Loucy (cell line): Measurements from ENCODE around the gene ANTXRL.

ENCODE experiments used
- H2AFZ ChIP-seq: fragments of 200-600 bp; sonication (generic); 2 replicates; pipeline ENCODE4 v1.6.0; 2016; ENCODE audit warnings: antibody characterized with exemption, mild to moderate bottlenecking, low read length, moderate library complexity
- H3F3A ChIP-seq: fragments of 200-600 bp; 2 replicates; pipeline ENCODE4 v1.6.0; 2016; ENCODE audit warnings: antibody characterized with exemption, low read depth, mild to moderate bottlenecking
- H3K27me3 ChIP-seq: fragments of 200-600 bp; sonication (generic); 2 replicates; pipeline ENCODE4 v1.6.1; 2014; ENCODE audit warnings: low read length, mild to moderate bottlenecking; ENCODE audit not compliant: insufficient read depth, poor library complexity, severe bottlenecking
- H3K36me3 ChIP-seq: fragments of 200-600 bp; sonication (generic); 2 replicates; pipeline ENCODE4 v1.6.1; 2016; ENCODE audit warnings: low read length; ENCODE audit not compliant: insufficient read depth
- H3K4me1 ChIP-seq: fragments of 200-600 bp; sonication (generic); 2 replicates; pipeline ENCODE4 v1.5.1; 2014; ENCODE audit warnings: low read length, mild to moderate bottlenecking; ENCODE audit not compliant: insufficient read depth, poor library complexity, severe bottlenecking
- H3K4me2 ChIP-seq: fragments of 200-600 bp; sonication (generic); 2 replicates; pipeline ENCODE4 v1.6.0; 2014; ENCODE audit warnings: antibody characterized with exemption, low read length, low read depth, mild to moderate bottlenecking; ENCODE audit not compliant: poor library complexity, severe bottlenecking
- H3K4me3 ChIP-seq: fragments of 200-600 bp; sonication (generic); 2 replicates; pipeline ENCODE4 v1.5.1; 2014; ENCODE audit warnings: low read length, mild to moderate bottlenecking, mixed read lengths; ENCODE audit not compliant: poor library complexity, severe bottlenecking
- H3K79me2 ChIP-seq: fragments of 200-600 bp; sonication (generic); 2 replicates; pipeline ENCODE4 v1.6.1; 2014; ENCODE audit warnings: low read length; ENCODE audit not compliant: insufficient read depth
- H3K9ac ChIP-seq: fragments of 200-600 bp; sonication (generic); 2 replicates; pipeline ENCODE4 v1.6.0; 2014; ENCODE audit warnings: mild to moderate bottlenecking, low read depth, low read length, moderate library complexity; ENCODE audit not compliant: poor library complexity, severe bottlenecking
- H3K9me2 ChIP-seq: fragments of 200-600 bp; sonication (generic); replicated peaks from 2 replicates; pipeline ENCODE4 v1.6.1; 2016; ENCODE audit warnings: low read depth, low read length, mixed read lengths
- H3K9me3 ChIP-seq: fragments of 200-600 bp; sonication (generic); 2 replicates; pipeline ENCODE4 v1.6.1; 2014; ENCODE audit warnings: mild to moderate bottlenecking, antibody characterized with exemption, low read length, low read depth; ENCODE audit not compliant: insufficient read depth
- H4K20me1 ChIP-seq: fragments of 200-600 bp; sonication (generic); 2 replicates; pipeline ENCODE4 v1.6.0; 2014; ENCODE audit warnings: antibody characterized with exemption, low read length, mild to moderate bottlenecking; ENCODE audit not compliant: insufficient read depth, poor library complexity, severe bottlenecking
- EZH2phosphoT487 ChIP-seq: fragments of 200-600 bp; IDR thresholded peaks from 2 replicates; pipeline ENCODE4 v1.6.1; 2018; ENCODE audit warnings: antibody characterized with exemption, mild to moderate bottlenecking, moderate library complexity, borderline replicate concordance
- TF ChIP-seq, protein P1 (sequence below): fragments of 200-600 bp; sonication (generic); conservative IDR thresholded peaks from 2 replicates; pipeline ENCODE4 v1.5.1; 2014; ENCODE audit warnings: mild to moderate bottlenecking, antibody characterized with exemption, low read length

Gene ANTXRL

DNA sequence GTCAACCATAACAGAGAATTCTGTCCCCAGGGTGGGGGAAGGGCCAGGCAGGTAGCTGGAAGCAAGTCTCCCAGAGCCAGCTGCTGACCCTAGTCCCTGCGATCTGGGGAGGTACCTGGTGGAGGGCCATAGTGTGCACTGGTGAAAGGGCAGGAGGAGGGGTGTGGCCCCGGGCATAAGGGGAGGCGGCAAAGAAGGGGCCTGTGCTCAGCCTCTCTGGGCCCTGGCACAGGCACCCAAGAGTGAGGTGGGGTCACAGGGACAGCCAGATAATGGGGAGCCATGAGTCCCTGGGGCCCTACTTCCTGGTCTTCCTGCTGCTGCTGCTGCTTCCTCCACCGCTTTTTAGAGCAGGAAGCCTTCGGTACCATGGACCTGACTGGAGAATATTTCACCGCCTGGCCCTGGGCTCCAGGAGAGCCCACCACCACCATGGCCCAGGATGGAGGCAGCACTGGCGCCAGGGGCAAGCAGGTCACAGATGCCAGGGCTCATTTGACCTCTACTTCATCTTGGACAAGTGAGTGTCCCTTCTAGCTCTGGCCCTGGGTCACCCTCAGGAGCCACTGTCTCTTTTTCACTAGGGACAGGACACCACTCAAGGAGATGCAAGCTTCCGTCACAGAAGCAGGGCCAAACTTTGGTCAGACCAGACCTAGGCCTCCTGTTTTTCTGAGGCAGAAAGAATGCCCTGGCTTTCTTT is at the start of gene ANTXRL:
ANTXRL (plus strand) TSS at position 7 of the 703 bp plus-strand sequence; CDS start at position 273, 266 bp downstream.
- Histone ChIP-seq H3K4me3 (no peak within 1 kb of the TSS), H2AFZ (peak within 1 kb of the TSS; percentile 31; the same call in 1 of the 2 replicates), H3K9ac (no peak within 1 kb of the TSS), H3K9me2 (no peaks in the 10 kb centered on the region), H3F3A (no peaks in the 10 kb centered on the region), H4K20me1 (no peaks in the 10 kb centered on the region), H3K79me2 (no peaks in the 10 kb centered on the region; the same call in 1 of the 2 replicates), H3K36me3 (no peaks in the 10 kb centered on the region), H3K9me3 (no peaks in the 10 kb centered on the region), H3K4me1 (peaks cover 19% of the 10 kb centered on the region), H3K27me3 (no peaks in the 10 kb centered on the region), H3K4me2 (peak within 1 kb of the TSS; percentile 89)
- TF ChIP-seq EZH2phosphoT487, result no peak
- TF ChIP-seq, protein P1, sequence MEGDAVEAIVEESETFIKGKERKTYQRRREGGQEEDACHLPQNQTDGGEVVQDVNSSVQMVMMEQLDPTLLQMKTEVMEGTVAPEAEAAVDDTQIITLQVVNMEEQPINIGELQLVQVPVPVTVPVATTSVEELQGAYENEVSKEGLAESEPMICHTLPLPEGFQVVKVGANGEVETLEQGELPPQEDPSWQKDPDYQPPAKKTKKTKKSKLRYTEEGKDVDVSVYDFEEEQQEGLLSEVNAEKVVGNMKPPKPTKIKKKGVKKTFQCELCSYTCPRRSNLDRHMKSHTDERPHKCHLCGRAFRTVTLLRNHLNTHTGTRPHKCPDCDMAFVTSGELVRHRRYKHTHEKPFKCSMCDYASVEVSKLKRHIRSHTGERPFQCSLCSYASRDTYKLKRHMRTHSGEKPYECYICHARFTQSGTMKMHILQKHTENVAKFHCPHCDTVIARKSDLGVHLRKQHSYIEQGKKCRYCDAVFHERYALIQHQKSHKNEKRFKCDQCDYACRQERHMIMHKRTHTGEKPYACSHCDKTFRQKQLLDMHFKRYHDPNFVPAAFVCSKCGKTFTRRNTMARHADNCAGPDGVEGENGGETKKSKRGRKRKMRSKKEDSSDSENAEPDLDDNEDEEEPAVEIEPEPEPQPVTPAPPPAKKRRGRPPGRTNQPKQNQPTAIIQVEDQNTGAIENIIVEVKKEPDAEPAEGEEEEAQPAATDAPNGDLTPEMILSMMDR, result no peak

DNA sequence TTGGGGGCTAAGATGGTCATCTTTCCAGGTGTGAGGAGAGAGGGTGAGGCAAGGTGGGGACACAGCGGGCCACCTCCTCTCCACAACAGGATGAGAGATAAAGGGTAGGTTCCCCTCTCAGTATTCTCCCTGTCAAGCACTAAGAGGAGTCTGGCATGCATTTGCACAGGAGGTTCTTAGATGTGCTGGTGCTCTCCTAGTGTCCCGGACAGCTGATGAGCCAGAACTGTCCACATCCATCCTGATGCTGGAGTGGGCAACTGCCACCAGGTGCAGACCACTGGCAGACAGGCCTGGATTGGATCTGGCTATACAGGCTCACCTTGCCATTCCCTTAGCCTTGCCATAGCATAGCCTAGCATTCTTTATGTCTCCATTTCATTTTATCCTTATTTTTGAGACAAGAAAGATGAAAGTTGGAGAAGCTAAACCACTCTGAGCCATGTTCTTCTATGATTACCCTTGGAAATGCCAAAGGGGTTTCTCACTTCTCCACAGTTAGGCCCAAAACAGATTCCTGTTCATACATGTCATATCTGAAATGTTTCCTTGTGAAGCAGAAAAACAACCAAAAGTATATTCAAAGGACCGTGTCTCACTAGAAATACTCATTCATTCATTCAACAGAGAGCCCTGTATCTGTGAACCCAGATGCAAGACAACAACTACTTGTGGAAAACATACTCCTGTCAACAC is 48.8 kb upstream of the ANTXRL start:
- H3F3A ChIP-seq, result no peaks in the 10 kb centered on the region
- no peaks in the 10 kb centered on the region for H3K27me3 ChIP-seq
- no peak overlapping the region for H2AFZ ChIP-seq
- no peaks in the 10 kb centered on the region for H4K20me1 ChIP-seq
- H3K9me3 ChIP-seq, result peaks cover 16% of the 10 kb centered on the region
- H3K79me2 ChIP-seq, result no peaks in the 10 kb centered on the region
- H3K4me3 ChIP-seq, result no peak overlapping the region
- H3K36me3 ChIP-seq, result 0 out of 2 replicates have a peak, but pooled peaks cover 4% of the 10 kb centered on the region
- no peaks in the 10 kb centered on the region for H3K4me1 ChIP-seq
- no peaks in the 10 kb centered on the region for H3K9me2 ChIP-seq
- H3K4me2 ChIP-seq, result no peak overlapping the region
- TF ChIP-seq, protein P1, result no peak
- no peak overlapping the region for H3K9ac ChIP-seq

DNA sequence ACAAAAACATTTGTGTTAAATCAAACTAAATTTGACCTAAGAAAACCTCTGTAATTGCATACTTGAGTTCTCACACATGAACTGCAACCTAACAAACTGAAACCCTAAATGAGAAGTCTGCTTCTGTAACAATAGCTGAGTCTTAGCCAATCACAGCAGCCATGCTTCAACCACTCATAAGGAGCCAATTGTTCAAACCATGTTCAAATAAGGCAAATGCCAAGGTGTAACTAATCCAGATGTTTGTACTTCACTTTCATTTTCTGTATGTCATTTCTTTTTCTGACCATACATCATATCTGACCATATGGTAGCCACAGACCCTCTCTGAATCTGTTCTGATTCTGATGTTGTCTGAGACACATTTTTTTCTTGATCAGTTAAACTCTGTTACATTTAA is 47.5 kb upstream of the ANTXRL start:
- H3K4me2 ChIP-seq, result no peak overlapping the region
- no peak overlapping the region for H3K9ac ChIP-seq
- peaks cover 16% of the 10 kb centered on the region for H3K9me3 ChIP-seq
- no peaks in the 10 kb centered on the region for H3K27me3 ChIP-seq
- H3F3A ChIP-seq, result no peaks in the 10 kb centered on the region
- H3K79me2 ChIP-seq, result no peaks in the 10 kb centered on the region
- H3K9me2 ChIP-seq, result no peaks in the 10 kb centered on the region
- TF ChIP-seq EZH2phosphoT487, result no peak
- TF ChIP-seq, protein P1, result no peak
- no peaks in the 10 kb centered on the region for H3K36me3 ChIP-seq
- H3K4me1 ChIP-seq, result no peaks in the 10 kb centered on the region
- no peak overlapping the region for H3K4me3 ChIP-seq
- no peak overlapping the region for H2AFZ ChIP-seq
- no peaks in the 10 kb centered on the region for H4K20me1 ChIP-seq
